ENCODE results near the gene KIAA1217. TPM values are rescaled to one million over a fixed set of nuclear protein-coding genes. Genes with fewer than 3 reads are reported as not detected.

Gene KIAA1217
- total RNA-seq, 4 donors from 2014 or later = 12.7 to 156 (median 34.8) TPM

GRCh38 chr10:24215196-24215595 is 6.3 kb downstream of the KIAA1217 start:
- no peak for TF ChIP-seq CTCF (IDR thresholded peaks at IDR 0.05)
- DNase-seq (ENCODE audit: low spot score) = no peak
- ATAC-seq (ENCODE audit: low FRiP score) = no peak

- no peak for ATAC-seq (ENCODE audit: low FRiP score)
- no peak for DNase-seq (ENCODE audit: low spot score)
- TF ChIP-seq CTCF (IDR thresholded peaks at IDR 0.05) = no peak
These were observed 6.7 kb downstream of the KIAA1217 start for GRCh38 chr10:24215603-24216002.

- DNase-seq (ENCODE audit: low spot score) (no peak), ATAC-seq (ENCODE audit: low FRiP score) (no peak)
- TF ChIP-seq CTCF (IDR thresholded peaks at IDR 0.05) = no peak
These were observed 11.0 kb downstream of the KIAA1217 start for GRCh38 chr10:24219963-24220362.

DNA sequence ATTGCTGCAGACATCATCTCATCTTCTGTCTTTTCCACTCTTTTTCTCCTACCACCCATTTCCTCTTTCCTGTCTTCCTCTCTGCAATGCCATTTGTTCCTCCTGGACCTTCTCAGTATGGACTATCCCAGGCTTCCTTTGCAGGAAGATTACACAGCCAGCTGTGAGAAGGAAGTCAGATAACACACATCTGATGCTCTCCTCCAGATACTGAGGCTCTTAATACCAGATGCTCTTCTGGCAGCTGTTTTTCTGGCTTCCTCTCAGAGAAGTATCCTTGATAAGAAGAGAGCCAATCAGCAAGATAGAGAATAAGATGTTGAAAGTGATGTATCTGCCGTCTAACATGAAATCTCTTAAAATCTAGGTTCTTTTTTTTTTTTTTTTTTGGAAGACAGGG is 14.4 kb downstream of the KIAA1217 start:
- ATAC-seq (ENCODE audit: low FRiP score) (no peak), DNase-seq (ENCODE audit: low spot score) (no peak)
- no peak for TF ChIP-seq CTCF (IDR thresholded peaks at IDR 0.05)

GRCh38 chr10:24223953-24224352 is 15.0 kb downstream of the KIAA1217 start:
- TF ChIP-seq CTCF (IDR thresholded peaks at IDR 0.05) = no peak
- ATAC-seq (ENCODE audit: low FRiP score) = peak; percentile 78
- DNase-seq (ENCODE audit: low spot score) = no peak

DNA sequence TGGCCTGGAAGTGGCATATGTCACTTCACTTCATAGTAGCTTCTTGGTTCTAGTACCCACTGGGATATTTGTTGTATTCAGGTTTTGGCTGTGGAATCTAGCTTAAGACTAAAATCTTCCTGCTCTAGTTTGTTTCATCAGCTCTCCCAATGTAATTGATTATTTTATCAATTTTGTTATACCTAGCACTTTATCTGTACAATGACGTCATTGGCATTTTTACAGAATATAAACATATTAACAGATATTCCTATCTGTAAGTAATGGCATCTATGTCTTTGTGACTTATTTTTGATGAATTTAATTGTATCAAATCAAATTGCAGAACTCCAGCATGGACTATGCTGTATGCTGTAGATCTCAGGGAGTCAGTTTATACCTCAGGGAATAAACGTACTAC is 19.7 kb downstream of the KIAA1217 start:
- DNase-seq (ENCODE audit: low spot score) = no peak
- no peak for ATAC-seq (ENCODE audit: low FRiP score)
- TF ChIP-seq CTCF (IDR thresholded peaks at IDR 0.05) = no peak

DNA sequence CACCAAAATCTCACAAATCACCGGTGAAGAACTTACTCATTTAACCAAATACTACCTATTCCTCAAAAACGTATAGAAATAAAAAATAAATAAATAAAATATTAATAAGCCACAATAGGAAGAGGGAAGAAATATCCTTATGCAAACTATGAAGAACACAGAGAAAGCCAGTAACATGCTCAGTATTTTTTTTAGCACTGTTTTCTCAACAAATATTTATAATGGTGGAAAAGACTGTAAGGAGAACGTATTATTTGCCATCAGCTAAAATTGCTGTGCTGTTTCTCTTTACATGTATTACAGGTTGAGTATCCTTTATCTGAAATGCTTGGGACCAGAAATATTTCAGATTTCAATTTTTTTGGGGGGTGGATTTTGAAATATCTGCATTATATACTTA is 21.0 kb downstream of the KIAA1217 start:
- ATAC-seq (ENCODE audit: low FRiP score) (no peak), DNase-seq (ENCODE audit: low spot score) (no peak)
- no peak for TF ChIP-seq CTCF (IDR thresholded peaks at IDR 0.05)
